ENCODE measurements around the gene PCDH9.

Gene PCDH9

GRCh38 chr13:66492479-66492878, 737.7 kb downstream of the PCDH9 start:
- Histone ChIP-seq H4K91ac (ENCODE audit: low read depth, low read length) (no peak overlapping the region), H3K9ac (ENCODE audit: low read length) (no peak overlapping the region), H3K4me1 (ENCODE audit: control insufficient read depth in 1 of 2, insufficient read depth in 2 of 2, low read length in 2 of 2) (peaks cover 0 to 2% of the 10 kb centered on the region in 2 experiments), H3K36me3 (ENCODE audit: control insufficient read depth in 1 of 2, insufficient read depth in 2 of 2, low read length in 2 of 2) (no peaks in the 10 kb centered on the region), H3K23ac (ENCODE audit: low read length) (no peak overlapping the region), H3K79me2 (ENCODE audit: control insufficient read depth, insufficient read depth, low read length, poor library complexity) (no peaks in the 10 kb centered on the region), H3K27ac (ENCODE audit: low read depth, low read length) (no peak overlapping the region), H3K18ac (ENCODE audit: low read length) (no peak overlapping the region), H3K27me3 (ENCODE audit: insufficient read depth, low read length) (no peaks in the 10 kb centered on the region), H3K4me3 (ENCODE audit: low read depth, low read length) (no peak overlapping the region), H3K79me1 (ENCODE audit: low read length) (no peaks in the 10 kb centered on the region), H4K8ac (ENCODE audit: low read depth, low read length) (no peak overlapping the region), H3K14ac (ENCODE audit: low read length) (no peak overlapping the region), H3K4ac (ENCODE audit: low read depth, low read length) (no peak overlapping the region), H2AFZ (ENCODE audit: insufficient read depth, low read length, poor library complexity) (no peak overlapping the region), H2BK120ac (ENCODE audit: insufficient read depth, low read length, poor library complexity) (no peak overlapping the region), H2BK12ac (ENCODE audit: low read length) (no peak overlapping the region), H4K12ac (ENCODE audit: low read depth, low read length) (no peak overlapping the region), H2BK5ac (ENCODE audit: low read depth, low read length, poor library complexity) (no peak overlapping the region), H3K9me3 (ENCODE audit: insufficient read depth, low read depth, low read length) (no peaks in the 10 kb centered on the region), H3K4me2 (ENCODE audit: low read length) (no peak overlapping the region), H2AK5ac (ENCODE audit: low read length) (no peak overlapping the region)
- no CpG with 5 or more reads among the region's 1 CpG for WGBS (ENCODE audit: extremely low coverage, insufficient coverage, insufficient read length)
- DNase-seq = no peak

GRCh38 chr13:66491251-66491650, 738.9 kb downstream of the PCDH9 start:
- Histone ChIP-seq H3K14ac (ENCODE audit: low read length) (no peak overlapping the region), H3K36me3 (ENCODE audit: control insufficient read depth in 1 of 2, insufficient read depth in 2 of 2, low read length in 2 of 2) (no peaks in the 10 kb centered on the region), H3K4me2 (ENCODE audit: low read length) (no peak overlapping the region), H4K8ac (ENCODE audit: low read depth, low read length) (no peak overlapping the region), H3K79me1 (ENCODE audit: low read length) (no peaks in the 10 kb centered on the region), H3K79me2 (ENCODE audit: control insufficient read depth, insufficient read depth, low read length, poor library complexity) (no peaks in the 10 kb centered on the region), H3K9me3 (ENCODE audit: insufficient read depth, low read depth, low read length) (no peaks in the 10 kb centered on the region), H4K12ac (ENCODE audit: low read depth, low read length) (no peak overlapping the region), H2BK12ac (ENCODE audit: low read length) (no peak overlapping the region), H3K27me3 (ENCODE audit: insufficient read depth, low read length) (no peaks in the 10 kb centered on the region), H3K4me1 (ENCODE audit: control insufficient read depth in 1 of 2, insufficient read depth in 2 of 2, low read length in 2 of 2) (peaks cover 0 to 2% of the 10 kb centered on the region in 2 experiments), H3K27ac (ENCODE audit: low read depth, low read length) (no peak overlapping the region), H2BK120ac (ENCODE audit: insufficient read depth, low read length, poor library complexity) (no peak overlapping the region), H3K18ac (ENCODE audit: low read length) (no peak overlapping the region), H2BK5ac (ENCODE audit: low read depth, low read length, poor library complexity) (no peak overlapping the region), H3K4ac (ENCODE audit: low read depth, low read length) (no peak overlapping the region), H4K91ac (ENCODE audit: low read depth, low read length) (no peak overlapping the region), H3K9ac (ENCODE audit: low read length) (no peak overlapping the region), H3K23ac (ENCODE audit: low read length) (no peak overlapping the region), H3K4me3 (ENCODE audit: low read depth, low read length) (no peak overlapping the region), H2AK5ac (ENCODE audit: low read length) (no peak overlapping the region), H2AFZ (ENCODE audit: insufficient read depth, low read length, poor library complexity) (no peak overlapping the region)
- DNase-seq = no peak
- WGBS (ENCODE audit: extremely low coverage, insufficient coverage, insufficient read length) = no CpG with 5 or more reads among the region's 6 CpGs

GRCh38 chr13:66489586-66489985, 740.5 kb downstream of the PCDH9 start:
- no peak overlapping the region for H2BK12ac ChIP-seq (ENCODE audit: low read length)
- no peaks in the 10 kb centered on the region for H3K79me1 ChIP-seq (ENCODE audit: low read length)
- no peak overlapping the region for H4K91ac ChIP-seq (ENCODE audit: low read depth, low read length)
- no peak overlapping the region for H3K4me2 ChIP-seq (ENCODE audit: low read length)
- DNase-seq = no peak
- H3K18ac ChIP-seq (ENCODE audit: low read length) = no peak overlapping the region
- H3K9me3 ChIP-seq (ENCODE audit: insufficient read depth, low read depth, low read length) = no peaks in the 10 kb centered on the region
- H4K8ac ChIP-seq (ENCODE audit: low read depth, low read length) = no peak overlapping the region
- H3K36me3 ChIP-seq (ENCODE audit: control insufficient read depth in 1 of 2, insufficient read depth in 2 of 2, low read length in 2 of 2) = no peaks in the 10 kb centered on the region
- no peak overlapping the region for H3K4ac ChIP-seq (ENCODE audit: low read depth, low read length)
- no peaks in the 10 kb centered on the region for H3K79me2 ChIP-seq (ENCODE audit: control insufficient read depth, insufficient read depth, low read length, poor library complexity)
- H2AFZ ChIP-seq (ENCODE audit: insufficient read depth, low read length, poor library complexity) = no peak overlapping the region
- H2BK5ac ChIP-seq (ENCODE audit: low read depth, low read length, poor library complexity) = no peak overlapping the region
- no CpG with 5 or more reads among the region's 2 CpGs for WGBS (ENCODE audit: extremely low coverage, insufficient coverage, insufficient read length)
- H3K27ac ChIP-seq (ENCODE audit: low read depth, low read length) = no peak overlapping the region
- no peak overlapping the region for H3K9ac ChIP-seq (ENCODE audit: low read length)
- no peak overlapping the region for H2AK5ac ChIP-seq (ENCODE audit: low read length)
- H2BK120ac ChIP-seq (ENCODE audit: insufficient read depth, low read length, poor library complexity) = no peak overlapping the region
- H3K27me3 ChIP-seq (ENCODE audit: insufficient read depth, low read length) = no peaks in the 10 kb centered on the region
- no peak overlapping the region for H3K14ac ChIP-seq (ENCODE audit: low read length)
- H4K12ac ChIP-seq (ENCODE audit: low read depth, low read length) = no peak overlapping the region
- no peak overlapping the region for H3K4me3 ChIP-seq (ENCODE audit: low read depth, low read length)
- H3K23ac ChIP-seq (ENCODE audit: low read length) = no peak overlapping the region
- no peaks in the 10 kb centered on the region for H3K4me1 ChIP-seq (ENCODE audit: control insufficient read depth in 1 of 2, insufficient read depth in 2 of 2, low read length in 2 of 2)

- Histone ChIP-seq H4K8ac (ENCODE audit: low read depth, low read length) (no peak overlapping the region), H2BK12ac (ENCODE audit: low read length) (no peak overlapping the region), H3K4me1 (ENCODE audit: control insufficient read depth in 1 of 2, insufficient read depth in 2 of 2, low read length in 2 of 2) (no peaks in the 10 kb centered on the region), H3K4me2 (ENCODE audit: low read length) (no peak overlapping the region), H3K27ac (ENCODE audit: low read depth, low read length) (no peak overlapping the region), H3K4me3 (ENCODE audit: low read depth, low read length) (no peak overlapping the region), H4K91ac (ENCODE audit: low read depth, low read length) (no peak overlapping the region), H2BK120ac (ENCODE audit: insufficient read depth, low read length, poor library complexity) (no peak overlapping the region), H3K14ac (ENCODE audit: low read length) (no peak overlapping the region), H3K18ac (ENCODE audit: low read length) (no peak overlapping the region), H3K27me3 (ENCODE audit: insufficient read depth, low read length) (no peaks in the 10 kb centered on the region), H2AFZ (ENCODE audit: insufficient read depth, low read length, poor library complexity) (no peak overlapping the region), H3K9ac (ENCODE audit: low read length) (no peak overlapping the region), H3K79me2 (ENCODE audit: control insufficient read depth, insufficient read depth, low read length, poor library complexity) (no peaks in the 10 kb centered on the region), H3K4ac (ENCODE audit: low read depth, low read length) (no peak overlapping the region), H4K12ac (ENCODE audit: low read depth, low read length) (no peak overlapping the region), H2BK5ac (ENCODE audit: low read depth, low read length, poor library complexity) (no peak overlapping the region), H3K36me3 (ENCODE audit: control insufficient read depth in 1 of 2, insufficient read depth in 2 of 2, low read length in 2 of 2) (no peaks in the 10 kb centered on the region), H3K79me1 (ENCODE audit: low read length) (no peaks in the 10 kb centered on the region), H3K23ac (ENCODE audit: low read length) (no peak overlapping the region), H2AK5ac (ENCODE audit: low read length) (no peak overlapping the region), H3K9me3 (ENCODE audit: insufficient read depth, low read depth, low read length) (no peaks in the 10 kb centered on the region)
- WGBS (ENCODE audit: extremely low coverage, insufficient coverage, insufficient read length) = no CpG with 5 or more reads among the region's 1 CpG
- DNase-seq = no peak
These were observed 741.0 kb downstream of the PCDH9 start for GRCh38 chr13:66489172-66489571.

Data from trophoblast cell (in vitro differentiated cells and primary cell).